Measurements from ENCODE around the gene CD48.

The CD48 gene

DNA sequence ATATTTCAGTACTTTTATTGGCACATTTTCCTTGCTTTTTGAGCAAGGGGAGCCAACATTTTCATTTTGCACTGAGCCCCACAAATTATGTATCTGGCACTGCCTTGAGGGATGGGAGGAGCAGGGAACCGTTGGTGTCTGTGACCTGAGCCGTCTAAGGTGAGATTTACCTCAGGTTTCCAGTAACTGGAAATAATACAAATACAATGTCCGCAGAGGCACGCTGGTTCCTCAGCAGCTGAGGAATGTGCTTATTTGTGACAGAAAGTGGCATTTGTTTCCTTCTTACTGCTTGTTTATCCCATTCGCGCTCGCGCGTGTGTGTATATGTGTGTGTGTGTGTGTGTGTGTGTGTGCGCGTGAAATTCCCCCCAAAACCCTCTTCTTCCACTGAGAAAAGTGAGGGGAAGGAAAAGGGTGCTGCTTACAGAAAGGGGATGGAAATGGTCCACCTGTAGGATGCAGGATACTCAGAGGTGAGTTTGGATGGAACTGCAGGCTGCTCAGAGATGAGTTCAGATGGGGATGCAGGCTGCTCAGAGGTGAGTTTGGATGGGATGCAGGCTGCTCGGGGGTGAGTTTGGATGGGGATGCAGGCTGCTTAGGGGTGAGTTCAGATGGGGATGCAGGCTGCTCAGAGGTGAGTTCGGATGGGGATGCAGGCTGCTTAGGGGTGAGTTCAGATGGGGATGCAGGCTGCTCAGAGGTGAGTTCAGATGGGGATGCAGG lies 34.6 kb downstream of the CD48 start:
- no peak for DNase-seq
- ATAC-seq, result no peak

DNA sequence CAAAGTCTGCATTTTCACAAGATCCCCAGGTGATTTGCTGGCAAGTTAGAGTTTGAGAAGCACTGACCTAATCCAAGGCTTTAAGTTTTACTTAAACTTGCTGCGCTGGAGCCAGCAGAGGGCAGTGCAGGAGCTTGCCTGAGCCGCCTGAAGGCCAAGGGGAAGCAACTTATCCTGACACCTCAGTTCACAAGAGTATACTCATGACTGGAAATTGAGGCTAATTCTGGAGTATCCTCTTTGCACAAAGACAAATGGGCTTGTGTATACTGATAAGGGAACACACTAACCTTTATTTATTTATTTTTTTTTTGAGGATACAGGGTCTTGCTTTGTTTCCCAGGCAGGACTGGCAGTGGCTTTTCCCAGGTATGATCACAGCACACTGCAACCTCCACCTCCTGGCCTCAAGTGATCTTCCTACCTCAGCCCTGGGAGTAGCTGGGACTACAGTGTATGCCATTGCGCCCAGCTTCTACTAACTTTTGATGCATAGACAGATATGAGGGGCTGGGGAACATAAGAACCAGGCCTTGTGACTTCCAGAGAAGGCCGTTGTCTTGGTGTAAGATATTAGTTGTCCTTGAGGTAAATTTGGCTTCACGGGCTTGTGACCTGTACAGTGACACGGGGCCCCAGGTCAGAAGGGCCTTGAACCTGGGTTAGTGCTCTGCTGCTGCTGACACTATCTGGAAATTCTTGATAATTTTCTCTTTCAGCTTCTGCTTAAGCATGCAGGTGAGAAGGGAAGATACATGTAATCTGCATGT lies 35.8 kb downstream of the CD48 start:
- DNase-seq (peak; percentile 80), ATAC-seq (peak; percentile 77)

- no peak for ATAC-seq
- no peak for DNase-seq
Measured at GRCh38 chr1:160674415-160674814, 37.2 kb downstream of the CD48 start.

DNA sequence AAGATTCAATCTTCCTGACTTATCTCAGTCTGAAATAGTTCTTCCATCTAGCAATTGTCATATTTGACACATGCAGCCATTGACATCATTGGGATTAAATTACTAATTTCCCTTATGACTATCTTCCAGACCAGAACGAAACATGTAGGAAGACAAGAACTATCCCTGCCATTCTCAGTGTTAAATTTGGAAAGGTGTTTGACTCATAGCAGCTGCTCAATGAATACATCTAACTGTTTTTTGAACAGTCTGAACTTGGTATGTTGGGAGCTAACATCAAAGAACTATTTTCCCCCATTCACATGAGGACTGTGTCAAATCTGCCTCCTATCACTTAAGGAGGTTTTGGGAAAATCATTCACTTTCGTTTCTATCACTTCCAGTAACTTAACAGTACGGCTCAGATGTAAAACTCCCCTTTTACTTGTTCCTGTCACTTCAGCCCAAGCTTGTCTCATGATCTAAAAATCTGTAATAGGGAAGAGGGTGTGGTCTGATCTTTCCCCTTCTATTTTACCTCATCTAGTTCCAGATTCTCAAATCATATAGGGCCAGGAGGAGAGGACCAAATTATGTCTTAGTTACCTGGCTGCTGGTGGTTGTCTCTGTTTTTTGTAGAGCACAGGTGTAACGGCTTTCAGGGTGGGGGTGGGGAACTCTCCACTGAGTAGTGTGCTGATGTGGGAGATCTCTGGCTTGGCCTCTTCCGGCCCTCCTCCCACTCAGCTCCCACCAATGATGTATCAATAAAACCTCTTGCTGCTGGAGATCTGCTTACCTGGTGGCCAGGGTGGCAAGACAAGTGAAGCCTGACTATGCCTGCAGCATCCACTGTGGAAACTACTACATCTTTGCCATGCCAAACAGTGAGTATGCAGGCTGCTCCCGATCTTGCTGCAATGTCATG lies 38.6 kb downstream of the CD48 start:
- ATAC-seq, result peak; percentile 53

GRCh38 chr1:160671603-160672517 lies 39.8 kb downstream of the CD48 start:
- ATAC-seq (no peak), DNase-seq (no peak)

More for the DNA sequence above, 38.6 kb downstream of the CD48 start:
- no peak for DNase-seq

- no peak for ATAC-seq
- DNase-seq, result no peak
Measured at GRCh38 chr1:160670701-160671100, 40.9 kb downstream of the CD48 start.

DNA sequence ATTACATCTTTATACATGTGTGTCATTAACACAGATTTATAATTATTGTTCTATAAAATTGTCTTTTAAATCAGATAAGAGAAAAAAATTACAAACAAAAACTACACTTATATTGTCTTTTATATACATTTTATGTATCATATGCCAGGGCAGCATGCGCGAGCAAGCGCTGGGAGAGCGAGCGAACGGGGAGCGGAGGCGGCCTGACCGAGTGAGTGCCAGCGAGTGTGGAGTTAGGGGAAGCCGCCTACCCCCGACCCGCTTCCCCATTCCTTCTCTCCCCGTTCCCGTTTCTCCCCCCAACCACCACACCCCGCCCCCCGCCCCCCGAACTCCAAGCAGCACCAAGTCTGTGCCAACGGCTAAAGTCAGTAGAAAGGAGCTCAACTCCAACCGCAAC lies 41.8 kb downstream of the CD48 start:
- DNase-seq, result no peak
- no peak for ATAC-seq

DNA sequence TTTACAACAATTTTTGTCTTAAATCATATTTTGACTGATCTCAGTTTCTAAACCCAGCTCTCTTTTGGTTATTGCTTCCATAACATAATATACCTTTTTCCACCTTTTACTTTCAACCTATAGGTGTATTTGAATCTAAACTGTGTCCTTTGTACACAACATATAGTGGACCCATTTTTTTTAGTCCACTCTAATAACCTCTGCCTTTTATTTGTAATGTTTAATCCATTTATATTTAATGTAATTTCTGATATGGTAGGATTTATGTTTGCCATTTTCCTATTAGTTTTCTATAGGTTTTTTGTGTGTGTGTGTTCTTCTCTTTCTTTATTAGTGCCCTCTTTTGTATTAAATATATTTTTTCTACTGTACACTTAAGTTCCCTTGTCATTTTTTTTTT lies 42.3 kb downstream of the CD48 start:
- DNase-seq, result no peak
- ATAC-seq, result no peak

GRCh38 chr1:160667896-160668295 lies 43.7 kb downstream of the CD48 start:
- DNase-seq (no peak), ATAC-seq (no peak)

DNA sequence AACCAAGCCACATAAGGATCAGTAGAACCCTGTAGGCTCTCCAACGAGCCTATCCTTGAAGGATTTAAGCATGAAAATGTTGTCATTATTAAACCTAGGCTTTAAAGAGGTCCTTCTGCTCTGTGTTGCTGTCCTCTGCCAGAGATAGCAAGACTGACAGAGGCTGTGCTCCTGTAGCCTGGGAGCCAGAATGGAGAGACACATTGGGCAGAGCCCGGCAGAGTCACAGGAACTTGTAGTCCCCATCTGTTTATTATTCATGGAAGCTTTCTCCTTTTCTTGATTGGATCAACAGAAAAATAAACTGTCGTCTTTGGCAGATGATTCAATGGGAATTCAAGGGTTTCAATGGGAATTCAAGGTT lies 45.6 kb downstream of the CD48 start:
- ATAC-seq (no peak), DNase-seq (no peak)

DNA sequence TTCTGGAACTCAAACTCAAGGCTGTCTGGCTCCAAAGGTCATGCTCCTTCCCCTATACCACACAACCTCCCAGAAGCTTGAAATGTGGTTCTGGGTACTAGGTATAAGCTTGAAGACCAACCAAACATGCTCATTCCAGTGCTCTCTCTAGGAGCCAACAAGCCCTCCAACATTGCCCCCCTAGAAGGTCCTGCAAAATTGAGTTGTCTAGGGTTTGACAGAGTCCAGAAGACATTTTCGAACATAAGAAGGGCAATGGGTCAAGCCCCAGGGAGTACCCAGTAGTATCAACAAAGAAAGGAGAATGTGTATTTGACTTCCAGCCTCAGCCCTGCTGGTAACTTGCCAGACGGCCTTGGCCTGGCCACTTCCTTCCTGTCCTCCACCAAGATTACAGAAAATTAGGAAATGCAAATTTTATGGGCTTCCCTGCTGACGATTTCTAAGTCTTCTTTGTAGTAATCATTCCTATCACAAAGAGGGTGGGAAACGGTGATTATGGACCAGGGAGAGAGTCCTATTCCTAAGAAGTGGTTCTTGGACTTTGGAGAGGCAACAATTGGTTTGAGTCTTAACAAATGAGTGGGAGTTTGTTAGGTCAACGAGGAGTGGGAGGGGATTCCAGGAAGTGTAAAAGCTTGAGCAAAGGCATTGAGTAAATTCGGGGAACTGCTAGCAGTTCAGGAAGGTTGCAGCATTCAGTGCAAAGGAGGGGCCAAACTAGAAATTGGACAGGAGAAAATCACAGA lies 46.1 kb downstream of the CD48 start:
- DNase-seq (no peak), ATAC-seq (peak; percentile 70)

DNA sequence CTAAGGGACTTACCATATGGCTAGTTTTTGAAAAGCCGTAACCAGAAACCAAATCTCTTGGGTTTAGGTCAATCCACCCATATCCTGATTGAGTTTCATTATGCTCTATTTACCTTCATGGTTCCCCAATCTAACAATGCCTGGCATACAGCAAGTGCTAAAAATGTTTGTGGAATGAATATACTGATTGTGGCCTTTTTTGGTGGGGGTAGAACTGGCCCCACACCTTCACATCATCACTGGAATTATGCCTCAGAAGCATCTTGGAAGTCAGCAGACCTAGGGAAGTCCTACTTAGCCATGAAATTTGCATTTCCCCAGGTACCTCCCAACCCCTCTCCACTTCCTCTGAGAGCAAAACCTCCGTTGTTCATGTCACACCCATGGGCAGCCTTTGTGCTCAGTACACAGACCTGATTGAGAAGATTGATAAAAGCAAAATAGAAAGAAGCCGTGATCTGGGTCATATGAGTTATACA lies 47.0 kb downstream of the CD48 start:
- DNase-seq, result no peak
- ATAC-seq, result peak; percentile 86

- ATAC-seq, result no peak
- no peak for DNase-seq
Measured at GRCh38 chr1:160662910-160663309, 48.7 kb downstream of the CD48 start.

DNA sequence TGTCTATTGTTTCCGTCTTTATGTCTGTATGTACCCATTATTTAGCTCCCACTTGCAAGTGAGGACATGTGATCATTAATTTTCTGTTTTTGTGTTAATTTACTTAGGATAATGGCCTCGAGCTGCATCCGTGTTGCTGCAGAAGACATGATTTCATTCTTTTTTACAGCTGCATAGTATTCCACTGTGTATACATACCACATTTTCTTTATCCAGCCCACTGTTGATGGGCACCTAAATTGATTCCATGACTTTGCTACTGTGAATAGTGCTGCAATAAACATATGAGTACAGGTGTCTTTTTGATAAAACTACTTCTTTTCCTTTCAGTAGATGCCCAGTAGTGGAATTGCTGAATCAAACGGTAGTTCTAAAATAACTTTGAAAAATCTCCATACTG lies 52.1 kb downstream of the CD48 start:
- ATAC-seq, result no peak

DNA sequence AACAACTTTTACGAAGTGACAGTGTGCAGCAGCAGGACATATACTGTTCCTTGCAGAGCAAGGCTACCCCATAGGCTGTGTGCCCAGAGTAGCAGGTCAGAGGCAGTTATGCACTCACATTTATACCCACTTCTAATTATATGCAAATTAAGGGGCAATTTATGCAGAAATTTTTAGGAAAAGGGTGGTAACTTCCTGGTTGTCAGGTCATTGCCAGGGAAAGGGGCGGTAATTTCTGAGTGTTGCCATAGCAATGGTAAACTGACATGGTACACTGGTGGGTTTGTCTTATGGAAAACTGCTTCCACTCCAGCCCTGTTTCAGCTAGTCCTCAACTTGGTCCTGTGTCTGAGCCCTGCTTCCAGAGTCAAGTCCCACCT lies 52.8 kb downstream of the CD48 start:
- ATAC-seq (no peak), DNase-seq (no peak)

More for the DNA sequence above, 52.1 kb downstream of the CD48 start:
- no peak for DNase-seq

- no peak for ATAC-seq
Measured at GRCh38 chr1:160658162-160658813, 53.3 kb downstream of the CD48 start.

DNA sequence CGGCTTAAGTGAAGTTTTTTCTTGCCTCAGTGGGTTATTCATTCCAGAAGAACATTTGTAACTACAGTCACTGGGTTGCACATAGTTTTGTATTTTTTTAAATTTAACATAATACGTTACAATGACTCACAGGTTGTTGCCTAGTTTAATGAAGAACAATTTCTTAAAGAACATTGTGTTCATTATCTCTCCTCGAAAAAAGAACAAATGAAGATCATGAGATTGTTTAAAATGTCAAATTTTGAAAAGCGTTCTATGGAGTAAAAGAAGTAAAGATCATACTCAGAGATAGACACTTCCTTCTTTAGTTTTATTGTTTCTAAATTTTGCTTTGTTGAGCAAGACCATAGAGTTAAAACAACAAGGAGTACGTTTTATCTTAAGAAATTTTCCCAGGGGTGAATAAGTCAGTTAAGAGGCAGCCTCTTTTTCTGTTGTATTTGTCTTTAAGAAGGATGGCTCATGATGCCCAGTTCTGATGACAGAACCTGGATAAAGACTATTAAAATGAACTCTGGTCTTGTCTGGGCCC lies 54.3 kb downstream of the CD48 start:
- ATAC-seq (no peak), DNase-seq (no peak)

More at GRCh38 chr1:160658162-160658813, 53.3 kb downstream of the CD48 start:
- DNase-seq, result no peak

- ATAC-seq (no peak), DNase-seq (no peak)
Measured at GRCh38 chr1:160656737-160657136, 54.9 kb downstream of the CD48 start.

DNA sequence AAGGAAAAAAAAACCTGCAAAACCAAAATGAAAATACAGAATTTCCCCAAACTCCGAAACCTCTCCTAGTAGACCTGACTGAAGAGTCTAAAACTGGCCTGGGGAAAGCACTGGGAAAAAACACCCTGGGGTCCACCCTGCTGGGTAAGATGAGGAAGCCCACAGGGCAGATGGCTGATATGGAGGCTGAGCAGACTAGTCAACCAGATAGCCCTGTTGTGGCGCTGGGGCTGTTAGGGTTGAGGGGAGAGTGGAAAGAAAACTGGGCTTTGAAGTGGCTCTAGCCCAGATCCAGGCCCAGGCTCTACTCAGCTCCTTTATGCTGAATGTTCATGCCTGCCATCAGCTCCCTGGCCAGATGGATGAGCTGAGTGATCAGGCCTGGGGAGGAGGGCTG lies 58.0 kb downstream of the CD48 start:
- peak; percentile 71 for ATAC-seq
- no peak for DNase-seq

Measured in stimulated activated naive CD8-positive, alpha-beta T cell treated with anti-CD3 and anti-CD28 coated beads, Interleukin-15, Interleukin-2, amounts not matched to agents 100 U/mL and 50 U/mL, for 24 hours (primary cell).